H1 (cell line): ENCODE data around the gene LDLR. TPM values are rescaled to one million over a fixed set of nuclear protein-coding genes. Genes with fewer than 3 reads are reported as not detected.

Experiments
- CTCF ChIA-PET: fragments of 300-600 bp; sonication (Branson Sonifier 250); formaldehyde crosslinking; loops from one replicate; lab custom pipeline; 2021; ENCODE audit not compliant: partially characterized antibody; lab: Charles Lee
- POLR2A ChIA-PET: fragments of 300-600 bp; sonication (Branson Sonifier 250); formaldehyde crosslinking; loops from one replicate; lab custom pipeline; 2021; ENCODE audit warnings: inconsistent platforms; ENCODE audit not compliant: partially characterized antibody; lab: Charles Lee
- DNase-seq, 2 experiments: peaks; one replicate each; pipeline versions ENCODE4 v3.0.0 to v3.0.0-alpha.2; 2010 to 2022; ENCODE audit warnings: low spot score in 2 of 2, low read depth in 1 of 2, mixed read lengths in 1 of 2
- FAIRE-seq: peaks from 2 replicates; lab custom pipeline; 2011; peaks lifted over from hg19 to GRCh38; lab: Jason Lieb, UNC
- H2AFZ ChIP-seq: 2 replicates; pipeline ENCODE4 v1.8.1; 2012; ENCODE audit warnings: low read length, inconsistent platforms
- H2AK5ac ChIP-seq: 2 replicates; pipeline ENCODE4 v1.6.1; 2013; ENCODE audit warnings: low read depth, low read length
- H2BK120ac ChIP-seq: replicated peaks from 2 replicates; pipeline ENCODE3; 2013; ENCODE audit warnings: low read depth, low read length, inconsistent platforms
- H2BK12ac ChIP-seq: 2 replicates; pipeline ENCODE4 v1.6.1; 2013; ENCODE audit warnings: low read depth, low read length
- H2BK15ac ChIP-seq: 2 replicates; pipeline ENCODE4 v1.6.1; 2013; ENCODE audit warnings: low read length
- H2BK20ac ChIP-seq: 2 replicates; pipeline ENCODE4 v1.6.1; 2013; ENCODE audit warnings: low read length
- H2BK5ac ChIP-seq: 2 replicates; pipeline ENCODE4 v1.6.1; 2013; ENCODE audit warnings: low read depth, low read length
- H3K14ac ChIP-seq: 2 replicates; pipeline ENCODE4 v1.6.1; 2013; ENCODE audit warnings: inconsistent platforms; ENCODE audit not compliant: insufficient read length
- H3K18ac ChIP-seq: 2 replicates; pipeline ENCODE4 v1.6.1; 2013; ENCODE audit warnings: low read length; ENCODE audit errors: extremely low read depth
- H3K23ac ChIP-seq: 2 replicates; pipeline ENCODE4 v1.6.1; 2013; ENCODE audit warnings: inconsistent platforms; ENCODE audit not compliant: insufficient read length
- H3K23me2 ChIP-seq: 2 replicates; pipeline ENCODE4 v1.6.1; 2013; ENCODE audit warnings: low read depth, low read length
- H3K27ac ChIP-seq: 2 replicates; pipeline ENCODE4 v1.6.1; 2011; ENCODE audit warnings: low read depth, low read length, inconsistent platforms
- H3K27me3 ChIP-seq, 4 experiments: replicated peaks in 1 of 4; 1 replicate in 1 of 4; 2 replicates in 3 of 4; pipeline versions ENCODE4 v1.6.1 to v1.8.1; 2011 to 2013; ENCODE audit warnings: low read length in 3 of 4, mild to moderate bottlenecking in 3 of 4, inconsistent platforms in 2 of 4, mixed read lengths in 2 of 4, moderate library complexity in 1 of 4; ENCODE audit not compliant: control insufficient read depth in 3 of 4, insufficient read depth in 3 of 4; ENCODE audit errors: extremely low read depth in 1 of 4
- H3K36me3 ChIP-seq, 4 experiments: 2 replicates each; pipeline versions ENCODE4 v1.6.1 to v1.8.1; 2011 to 2013; ENCODE audit warnings: mild to moderate bottlenecking in 4 of 4, low read length in 3 of 4, moderate library complexity in 2 of 4, control low read depth in 1 of 4, inconsistent platforms in 1 of 4; ENCODE audit not compliant: insufficient read depth in 4 of 4, control insufficient read depth in 2 of 4
- H3K4ac ChIP-seq: replicated peaks from 2 replicates; pipeline ENCODE3; 2013; ENCODE audit warnings: low read length, low read depth, mixed read lengths, inconsistent platforms; ENCODE audit not compliant: insufficient read length
- H3K4me1 ChIP-seq, 4 experiments: replicated peaks in 1 of 4; 1 replicate in 1 of 4; 2 replicates in 3 of 4; pipeline versions ENCODE4 v1.6.1 to v1.8.1; 2011 to 2013; ENCODE audit warnings: low read length in 3 of 4, inconsistent platforms in 2 of 4, mixed read lengths in 1 of 4; ENCODE audit not compliant: insufficient read depth in 4 of 4, control insufficient read depth in 3 of 4
- H3K4me2 ChIP-seq, 2 experiments: 2 replicates each; pipeline versions ENCODE4 v1.6.1 to v1.8.1; 2011 to 2013; ENCODE audit warnings: low read depth in 2 of 2, low read length in 2 of 2, control low read depth in 1 of 2, inconsistent platforms in 1 of 2, mild to moderate bottlenecking in 1 of 2; ENCODE audit not compliant: insufficient read depth in 1 of 2
- H3K4me3 ChIP-seq, 4 experiments: fragments of 200-600, 300-600 bp in 1 of 4; sonication (generic), shearing (Covaris generic), sonication (Bioruptor Twin) in 1 of 4; 2 replicates each; pipeline versions ENCODE4 v1.5.1 to v1.8.1; 2011 to 2016; ENCODE audit warnings: low read length in 4 of 4, low read depth in 3 of 4, control low read depth in 2 of 4, inconsistent platforms in 2 of 4, mild to moderate bottlenecking in 2 of 4, mixed read lengths in 1 of 4, moderate library complexity in 1 of 4; ENCODE audit not compliant: insufficient read depth in 2 of 4; ENCODE audit errors: extremely low read depth in 1 of 4
- H3K56ac ChIP-seq: replicated peaks from 2 replicates; pipeline ENCODE3; 2013; ENCODE audit warnings: low read depth, mild to moderate bottlenecking, mixed read lengths, low read length, inconsistent platforms; ENCODE audit not compliant: insufficient read length
- H3K79me1 ChIP-seq: 2 replicates; pipeline ENCODE4 v1.6.1; 2013; ENCODE audit warnings: low read depth, low read length, control low read depth
- H3K79me2 ChIP-seq, 2 experiments: 2 replicates each; pipeline versions ENCODE4 v1.6.1 to v1.8.1; 2012 to 2013; ENCODE audit warnings: low read length in 2 of 2, mild to moderate bottlenecking in 2 of 2, inconsistent platforms in 1 of 2; ENCODE audit not compliant: insufficient read depth in 2 of 2, control insufficient read depth in 1 of 2
- H3K9ac ChIP-seq, 4 experiments: replicated peaks in 1 of 4; 1 replicate in 1 of 4; 2 replicates in 3 of 4; pipeline versions ENCODE4 v1.6.1 to v1.8.1; 2011 to 2013; ENCODE audit warnings: low read depth in 3 of 4, low read length in 3 of 4, control low read depth in 2 of 4, mild to moderate bottlenecking in 2 of 4, moderate library complexity in 2 of 4, inconsistent platforms in 1 of 4; ENCODE audit errors: extremely low read depth in 1 of 4
- H3K9me3 ChIP-seq, 2 experiments: 2 replicates each; pipeline versions ENCODE4 v1.6.1 to v1.8.1; 2012 to 2013; ENCODE audit warnings: mild to moderate bottlenecking in 2 of 2, moderate library complexity in 2 of 2, control low read depth in 1 of 2, inconsistent platforms in 1 of 2, low read depth in 1 of 2, low read length in 1 of 2, mixed read lengths in 1 of 2; ENCODE audit not compliant: insufficient read depth in 2 of 2
- H4K20me1 ChIP-seq, 2 experiments: replicated peaks in 1 of 2; 2 replicates each; pipeline versions ENCODE3 to v1.8.1; 2011 to 2013; ENCODE audit warnings: inconsistent platforms in 2 of 2, low read length in 2 of 2, mild to moderate bottlenecking in 1 of 2; ENCODE audit not compliant: insufficient read depth in 2 of 2, control insufficient read depth in 1 of 2
- H4K5ac ChIP-seq: 2 replicates; pipeline ENCODE4 v1.6.1; 2013; ENCODE audit warnings: low read length, low read depth, mixed read lengths, inconsistent platforms; ENCODE audit not compliant: insufficient read length
- H4K8ac ChIP-seq: 2 replicates; pipeline ENCODE4 v1.8.0; 2013; ENCODE audit warnings: mild to moderate bottlenecking, moderate library complexity, low read length, inconsistent platforms; ENCODE audit not compliant: insufficient read depth; ENCODE audit errors: extremely low read depth
- H4K91ac ChIP-seq: replicated peaks from 2 replicates; pipeline ENCODE3; 2013; ENCODE audit warnings: low read length, mixed read lengths, inconsistent platforms; ENCODE audit not compliant: insufficient read length
- BACH1 ChIP-seq: IDR thresholded peaks from 2 replicates; pipeline ENCODE4 v1.6.1; 2012; ENCODE audit warnings: low read length, improper control_type of control experiment
- CEBPB ChIP-seq: IDR thresholded peaks from 2 replicates; pipeline ENCODE4 v1.6.1; 2012; ENCODE audit warnings: low read depth, low read length
- CREB1 ChIP-seq: IDR thresholded peaks from 2 replicates; pipeline ENCODE4 v1.6.1; 2012; ENCODE audit warnings: inconsistent platforms
- NRF1 ChIP-seq: IDR thresholded peaks from 2 replicates; pipeline ENCODE4 v1.6.1; 2011; ENCODE audit warnings: mild to moderate bottlenecking, low read depth, low read length, improper control_type of control experiment
- PHF8 ChIP-seq: fragments of 200-600 bp; sonication (generic); conservative IDR thresholded peaks from 2 replicates; pipeline ENCODE4 v1.7.1; 2012; ENCODE audit warnings: low read depth, mild to moderate bottlenecking, inconsistent platforms, low read length, moderate library complexity
- RAD21 ChIP-seq, 2 experiments: IDR thresholded peaks in 1 of 2; conservative IDR thresholded peaks in 1 of 2; 2 replicates each; pipeline ENCODE4 v1.6.1; 2011; ENCODE audit warnings: low read depth in 2 of 2, low read length in 2 of 2, improper control_type of control experiment in 1 of 2, inconsistent platforms in 1 of 2, mild to moderate bottlenecking in 1 of 2, moderate library complexity in 1 of 2
- RNF2 ChIP-seq: fragments of 200-900, 300-1000 bp; sonication (generic); IDR thresholded peaks from 2 replicates; pipeline ENCODE4 v1.7.1; 2016; ENCODE audit warnings: borderline replicate concordance, low read depth, mild to moderate bottlenecking, antibody characterized with exemption, low read length; ENCODE audit not compliant: poor library complexity, severe bottlenecking; ENCODE audit errors: missing control alignments
- RXRA ChIP-seq: IDR thresholded peaks from 2 replicates; pipeline ENCODE4 v1.6.1; 2011; ENCODE audit warnings: low read depth, mild to moderate bottlenecking, low read length, moderate library complexity; ENCODE audit not compliant: insufficient read depth
- SAP30 ChIP-seq: fragments of 300-600 bp; sonication (generic); IDR thresholded peaks from 2 replicates; pipeline ENCODE4 v1.7.1; 2012; ENCODE audit warnings: low read length, moderate library complexity, mild to moderate bottlenecking, inconsistent platforms; ENCODE audit not compliant: insufficient read depth, insufficient replicate concordance
- SIN3A ChIP-seq, 2 experiments: IDR thresholded peaks in 1 of 2; conservative IDR thresholded peaks in 1 of 2; 2 replicates each; pipeline ENCODE4 v1.6.1; 2011 to 2012; ENCODE audit warnings: low read length in 2 of 2, improper control_type of control experiment in 1 of 2, low read depth in 1 of 2, mild to moderate bottlenecking in 1 of 2
- SRF ChIP-seq: IDR thresholded peaks from 2 replicates; pipeline ENCODE4 v1.6.1; 2011; ENCODE audit warnings: mild to moderate bottlenecking, low read depth, low read length, moderate library complexity
- TCF12 ChIP-seq: IDR thresholded peaks from 2 replicates; pipeline ENCODE4 v1.6.1; 2011; ENCODE audit warnings: low read depth, mild to moderate bottlenecking, low read length
- WGBS, 2 experiments: shearing (Covaris generic) in 1 of 2; methylation state at CpG; one replicate each; pipeline versions ENCODE4 v1.1.6 to v1.1.7; 2013 to 2015; ENCODE audit warnings: low lambda C conversion rate in 2 of 2, mixed read lengths in 2 of 2, inconsistent platforms in 1 of 2, low coverage in 1 of 2, missing lambda C conversion rate in 1 of 2; ENCODE audit not compliant: insufficient replicate concordance in 2 of 2, insufficient coverage in 1 of 2, insufficient read length in 1 of 2; ENCODE audit errors: extremely low coverage in 1 of 2, missing lambda C conversion rate in 1 of 2; 5-methylcytosine and 5-hydroxymethylcytosine counted together
- polyA plus RNA-seq, 7 experiments: library from polyadenylated mRNA; depleted of rRNA in 3 of 7; stranded (reverse) in 5 of 7; unstranded in 2 of 7; fragments of >200 nt in 5 of 7; fragments of 200-250 nt in 2 of 7; gene quantifications; 1 replicate in 5 of 7; 2 replicates in 1 of 7; 4 replicates in 1 of 7; pipeline versions ENCODE4 v1.2.1 to v1.2.3, GENCODE V29; 2011 to 2013; ENCODE audit warnings: missing spikeins in 2 of 7, mixed read lengths in 2 of 7
- total RNA-seq: library from RNA; stranded (reverse); fragmentation: NEBNext Ultra II Directional; extraction: Animal tissue kit (Norgen Biotek cat#: 25700); gene quantifications from 2 replicates; pipeline ENCODE4 v1.2.1, GENCODE V29; 2021

LDLR gene
- total and polyA plus RNA-seq, 2 of the 8 experiments (the other 6 are each of a cell fraction or from before 2014, with no cell fraction given): 70.1 to 118 TPM

DNA sequence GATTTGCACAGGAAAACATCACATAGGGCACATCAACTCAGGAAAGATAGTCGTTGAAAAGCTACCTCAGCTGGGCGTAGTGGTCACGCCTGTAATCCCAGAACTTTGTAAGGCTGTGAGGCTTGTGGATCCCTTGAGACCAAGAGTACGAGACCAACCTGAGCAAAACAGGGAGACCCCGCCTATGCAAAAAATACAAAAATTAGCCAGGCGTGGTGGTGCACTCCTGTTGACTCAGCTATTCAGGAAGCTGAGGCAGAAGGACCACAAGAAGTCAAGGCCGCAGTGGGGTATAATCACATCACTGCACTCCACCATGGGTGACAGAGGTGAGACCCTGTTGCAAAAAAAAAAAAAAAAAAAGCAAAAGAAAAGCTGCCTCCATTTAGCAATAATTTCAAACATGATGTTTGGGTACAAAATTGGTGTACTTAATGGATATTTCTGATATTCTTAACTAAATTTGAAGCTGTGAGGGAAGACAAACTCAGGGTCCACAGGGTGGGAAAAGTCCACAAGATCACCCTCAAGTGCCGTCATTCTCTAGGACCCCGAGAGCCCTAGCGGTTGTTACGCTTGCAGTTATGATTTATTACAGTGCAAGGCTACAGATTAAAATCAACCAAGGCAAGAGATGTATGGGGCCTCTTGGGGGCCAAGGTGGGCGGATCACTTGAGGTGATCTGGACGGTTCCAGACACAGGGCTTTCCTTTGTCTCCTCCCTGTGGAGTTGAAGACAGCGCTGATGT lies 42.5 kb upstream of the LDLR start:
- 94% methylated on average over 14 of the region's 14 CpGs; no CpG with 5 or more reads in 1 of the 2 experiments for WGBS, 2 experiments
- Histone ChIP-seq H3K9ac (no peak overlapping the region), H3K23ac (no peak overlapping the region), H2BK120ac (no peak overlapping the region), H3K9me3 (no peaks in the 10 kb centered on the region), H3K4me1 (no peaks in the 10 kb centered on the region), H4K5ac (no peak overlapping the region), H2AFZ (no peak overlapping the region), H2BK15ac (no peak overlapping the region), H3K4me3 (no peak overlapping the region), H4K91ac (no peak overlapping the region), H3K23me2 (no peaks in the 10 kb centered on the region), H3K4ac (no peak overlapping the region), H4K20me1 (peaks cover 2 to 7% of the 10 kb centered on the region in 2 experiments), H3K79me1 (peaks cover 5% of the 10 kb centered on the region; the same call in 1 of the 2 replicates), H3K27me3 (no peaks in the 10 kb centered on the region), H3K4me2 (no peak overlapping the region), H2BK12ac (no peak overlapping the region), H3K14ac (no peak overlapping the region), H4K8ac (no peak overlapping the region), H3K18ac (no peak overlapping the region), H3K56ac (no peak overlapping the region), H2BK5ac (no peak overlapping the region), H3K27ac (no peak overlapping the region), H2BK20ac (no peak overlapping the region), H3K79me2 (no peaks in the 10 kb centered on the region), H3K36me3 (peaks cover 11 to 33% (median 20%) of the 10 kb centered on the region in 4 experiments; a peak in 7 of 8 replicates), H2AK5ac (no peak overlapping the region)
- FAIRE-seq (no peak), DNase-seq (no peak)
- POLR2A ChIA-PET: interaction anchor here (0.6 kb wide), 1 partner anchor 367 kb away, joined by 3 read pairs; no protein-coding TSS in a partner anchor
- CTCF ChIA-PET: interaction anchor here (0.6 to 3.2 kb wide), 4 partner anchors 10 to 198 kb away, joined by 3 to 14 read pairs (median 5); no protein-coding TSS in a partner anchor
- TF ChIP-seq CEBPB: no peak
- no peak for TF ChIP-seq BACH1
- no peak for TF ChIP-seq TCF12
- no peak for TF ChIP-seq NRF1
- no peak for TF ChIP-seq RAD21 (IDR thresholded peaks at IDR 0.05 in 1 of 2, conservative IDR thresholded peaks at IDR 0.05 in 1 of 2; ENCODE audit: low read depth in 2 of 2, low read length in 2 of 2)
- no peak for TF ChIP-seq CREB1
- no peak for TF ChIP-seq RXRA
- TF ChIP-seq SIN3A (conservative IDR thresholded peaks at IDR 0.05 in 1 of 2, IDR thresholded peaks at IDR 0.05 in 1 of 2; ENCODE audit: low read depth in 1 of 2, low read length in 2 of 2): no peak
- TF ChIP-seq SAP30: no peak
- no peak for TF ChIP-seq SRF
- no peak for TF ChIP-seq PHF8
- TF ChIP-seq RNF2: no peak
